ENCODE measurements around the gene CD300C. TPM values are rescaled to one million over a fixed set of nuclear protein-coding genes. Genes with fewer than 3 reads are reported as not detected.
"Not testable (repeated sequence)": the region's sequence is repeated elsewhere in the genome, so short reads cannot be mapped to it uniquely, and the experiment has no call there.

The CD300C gene
- polyA plus RNA-seq, 1 experiment: 0.05 TPM

DNA sequence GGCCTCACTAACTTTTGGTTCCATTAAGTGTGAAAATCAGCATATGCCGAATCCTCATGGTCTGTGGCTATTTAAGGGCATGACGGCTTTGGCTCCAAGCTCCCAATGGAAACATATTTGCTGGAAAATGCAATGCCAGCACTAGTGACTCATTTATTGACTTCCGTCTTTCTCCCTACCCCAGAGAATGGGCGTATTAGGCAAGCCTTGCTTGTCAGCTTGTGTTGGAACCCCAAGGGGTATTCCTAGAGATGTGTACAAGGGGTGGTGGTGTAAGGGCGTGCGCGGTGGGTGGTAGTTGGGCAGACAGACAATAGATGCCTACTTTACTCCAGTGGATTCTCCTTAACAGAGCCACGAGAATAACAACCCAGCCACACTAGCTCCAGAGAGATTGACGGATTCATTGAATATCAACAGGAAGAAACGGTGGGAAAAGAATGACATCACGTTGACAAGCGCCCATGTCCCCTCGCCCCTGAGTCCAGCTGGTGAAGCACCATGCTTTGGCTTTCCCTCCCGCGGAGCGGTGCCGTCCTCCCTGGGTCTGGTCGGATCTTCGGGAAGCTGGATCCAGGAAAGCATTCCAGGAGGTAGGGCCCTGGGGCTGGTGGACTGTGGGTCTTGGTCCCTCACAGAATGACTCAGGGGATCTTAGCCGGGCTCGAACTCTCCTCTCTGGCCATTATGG lies 25.0 kb downstream of the CD300C start:
- ChIA-PET POLR2A (no interaction called here), CTCF (no interaction called here)
- Histone ChIP-seq H3K4me3 (ENCODE audit: low read depth, low read length) (no peak overlapping the region), H3K27me3 (ENCODE audit: control insufficient read depth, insufficient read depth, low read length) (no peaks in the 10 kb centered on the region), H3K36me3 (ENCODE audit: control insufficient read depth, insufficient read depth, low read length) (no peaks in the 10 kb centered on the region)
- no peak for DNase-seq (ENCODE audit: low read depth)
- TF ChIP-seq, protein P1, sequence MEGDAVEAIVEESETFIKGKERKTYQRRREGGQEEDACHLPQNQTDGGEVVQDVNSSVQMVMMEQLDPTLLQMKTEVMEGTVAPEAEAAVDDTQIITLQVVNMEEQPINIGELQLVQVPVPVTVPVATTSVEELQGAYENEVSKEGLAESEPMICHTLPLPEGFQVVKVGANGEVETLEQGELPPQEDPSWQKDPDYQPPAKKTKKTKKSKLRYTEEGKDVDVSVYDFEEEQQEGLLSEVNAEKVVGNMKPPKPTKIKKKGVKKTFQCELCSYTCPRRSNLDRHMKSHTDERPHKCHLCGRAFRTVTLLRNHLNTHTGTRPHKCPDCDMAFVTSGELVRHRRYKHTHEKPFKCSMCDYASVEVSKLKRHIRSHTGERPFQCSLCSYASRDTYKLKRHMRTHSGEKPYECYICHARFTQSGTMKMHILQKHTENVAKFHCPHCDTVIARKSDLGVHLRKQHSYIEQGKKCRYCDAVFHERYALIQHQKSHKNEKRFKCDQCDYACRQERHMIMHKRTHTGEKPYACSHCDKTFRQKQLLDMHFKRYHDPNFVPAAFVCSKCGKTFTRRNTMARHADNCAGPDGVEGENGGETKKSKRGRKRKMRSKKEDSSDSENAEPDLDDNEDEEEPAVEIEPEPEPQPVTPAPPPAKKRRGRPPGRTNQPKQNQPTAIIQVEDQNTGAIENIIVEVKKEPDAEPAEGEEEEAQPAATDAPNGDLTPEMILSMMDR (IDR thresholded peaks at IDR 0.05; ENCODE audit: insufficient read depth, low read depth, low read length): no peak

DNA sequence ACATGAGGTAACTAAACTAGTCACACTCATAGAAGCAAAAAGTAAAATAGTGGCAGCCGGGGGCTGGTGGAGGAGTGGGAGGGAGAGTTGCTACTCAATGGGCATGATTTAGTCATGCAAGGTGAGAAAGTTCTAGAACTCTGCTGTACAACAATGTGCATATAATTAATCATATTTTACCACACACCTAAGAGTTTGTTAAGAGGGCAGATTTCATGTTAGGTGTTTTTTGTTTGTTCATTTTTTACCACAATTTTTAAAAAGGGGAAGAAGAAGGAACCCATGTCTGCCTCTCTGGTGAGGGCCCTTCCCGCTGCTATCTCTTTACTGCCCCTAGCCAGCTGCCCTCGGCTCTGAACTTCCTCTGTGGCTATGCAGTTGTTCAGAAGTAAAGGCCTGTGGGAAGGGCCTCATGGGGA lies 25.9 kb downstream of the CD300C start:
- no peaks in the 10 kb centered on the region for H3K36me3 ChIP-seq (ENCODE audit: control insufficient read depth, insufficient read depth, low read length)
- POLR2A ChIA-PET: no interaction called here
- TF ChIP-seq, protein P1 (IDR thresholded peaks at IDR 0.05; ENCODE audit: insufficient read depth, low read depth, low read length): no peak
- CTCF ChIA-PET: no interaction called here
- no peak for DNase-seq (ENCODE audit: low read depth)
- H3K27me3 ChIP-seq (ENCODE audit: control insufficient read depth, insufficient read depth, low read length): no peaks in the 10 kb centered on the region
- no peak overlapping the region for H3K4me3 ChIP-seq (ENCODE audit: low read depth, low read length)

DNA sequence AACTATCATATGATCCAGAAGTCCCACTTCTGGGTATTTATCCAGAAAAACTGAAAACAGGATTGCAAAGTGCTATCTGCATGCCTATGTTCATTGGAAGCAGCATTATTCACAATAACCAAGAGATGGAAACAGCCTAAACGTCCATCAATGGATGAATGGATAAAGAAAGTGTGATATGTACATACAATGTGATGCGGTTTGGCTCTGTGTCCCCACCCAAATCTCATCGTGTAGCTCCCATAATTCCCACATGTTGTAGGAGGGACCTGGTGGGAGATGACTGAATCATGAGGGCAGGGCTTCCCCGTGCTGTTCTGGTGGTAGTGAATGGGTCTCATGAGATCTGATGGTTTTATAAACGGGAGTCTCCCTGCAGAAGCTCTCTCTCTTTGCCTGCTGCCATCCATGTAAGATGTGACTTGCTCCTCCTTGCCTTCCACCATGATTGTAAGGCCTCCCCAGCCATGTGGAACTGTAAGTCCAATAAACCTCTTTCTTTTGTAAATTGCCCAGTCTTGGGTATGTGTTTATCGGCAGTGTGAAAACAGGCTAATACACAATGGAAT lies 27.4 kb downstream of the CD300C start:
- POLR2A ChIA-PET; H3K27me3 ChIP-seq (ENCODE audit: control insufficient read depth, insufficient read depth, low read length); H3K4me3 ChIP-seq (ENCODE audit: low read depth, low read length); DNase-seq (ENCODE audit: low read depth); H3K36me3 ChIP-seq (ENCODE audit: control insufficient read depth, insufficient read depth, low read length): not testable (repeated sequence)
- CTCF ChIA-PET: interaction anchor here (0.6 kb wide), 1 partner anchor 54 kb away, joined by 4 read pairs; no protein-coding TSS in a partner anchor

DNA sequence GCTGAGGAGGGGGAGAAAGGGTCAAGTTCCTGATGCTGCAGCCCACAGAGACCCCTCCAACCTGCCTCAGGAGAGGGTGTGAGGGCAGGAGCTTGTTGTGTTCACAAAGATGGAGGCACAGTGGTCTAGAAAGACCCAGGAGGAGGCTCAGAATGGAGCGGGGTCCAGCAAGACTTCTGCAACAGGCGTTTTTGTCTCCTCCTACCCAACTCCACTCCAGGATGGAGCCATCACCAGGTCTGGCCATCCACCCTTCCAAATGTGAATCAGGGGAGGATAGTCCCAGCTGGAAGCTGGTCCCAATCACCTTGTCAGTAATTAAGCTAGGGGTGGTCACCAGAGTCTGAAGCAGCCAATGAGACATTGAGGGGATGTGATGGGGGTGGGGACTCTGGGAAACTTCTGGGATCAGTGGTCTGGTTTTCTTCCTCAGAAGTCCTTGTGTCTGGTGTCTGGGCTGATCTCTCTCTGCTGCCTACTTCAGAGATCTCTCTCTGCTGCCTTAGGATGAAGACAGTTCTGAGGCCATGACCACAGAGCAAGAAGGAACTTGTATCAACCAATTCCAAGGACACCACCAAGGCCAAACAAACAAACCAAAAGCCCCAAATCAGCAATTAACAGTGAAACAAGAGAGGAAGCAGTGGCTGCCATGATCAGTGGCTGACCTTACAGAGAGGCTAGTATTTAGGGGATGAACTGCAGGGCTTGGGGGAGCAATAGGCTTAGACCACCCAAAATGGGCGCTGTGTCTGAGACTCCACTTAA lies 29.2 kb downstream of the CD300C start:
- TF ChIP-seq, protein P1 (IDR thresholded peaks at IDR 0.05; ENCODE audit: insufficient read depth, low read depth, low read length): no peak
- no peak overlapping the region for H3K4me3 ChIP-seq (ENCODE audit: low read depth, low read length)
- H3K27me3 ChIP-seq (ENCODE audit: control insufficient read depth, insufficient read depth, low read length): no peaks in the 10 kb centered on the region
- no peak for DNase-seq (ENCODE audit: low read depth)
- ChIA-PET POLR2A (no interaction called here), CTCF (no interaction called here)
- H3K36me3 ChIP-seq (ENCODE audit: control insufficient read depth, insufficient read depth, low read length): no peaks in the 10 kb centered on the region

DNA sequence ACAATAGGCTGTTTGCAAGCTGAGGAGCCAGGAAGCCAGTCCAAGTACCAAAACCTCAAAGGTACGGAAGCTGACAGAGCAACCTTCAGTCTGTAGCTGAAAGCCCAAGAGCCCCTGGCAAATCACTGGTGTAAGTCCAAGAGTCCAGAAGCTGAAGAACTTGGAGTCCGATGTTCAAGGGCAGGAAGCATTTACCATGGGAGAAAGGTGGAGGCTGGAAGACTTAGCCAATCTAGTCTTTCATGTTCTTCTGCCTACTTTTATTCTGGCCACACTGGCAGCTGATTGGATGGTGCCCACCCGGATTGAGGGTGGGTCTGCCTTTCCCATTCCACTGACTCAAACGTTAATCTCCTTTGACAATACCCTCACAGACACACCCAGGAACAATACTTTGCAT lies 30.0 kb downstream of the CD300C start:
- Histone ChIP-seq H3K36me3 (ENCODE audit: control insufficient read depth, insufficient read depth, low read length) (no peaks in the 10 kb centered on the region), H3K27me3 (ENCODE audit: control insufficient read depth, insufficient read depth, low read length) (no peaks in the 10 kb centered on the region), H3K4me3 (ENCODE audit: low read depth, low read length) (no peak overlapping the region)
- ChIA-PET CTCF (no interaction called here), POLR2A (no interaction called here)
- DNase-seq (ENCODE audit: low read depth): no peak
- TF ChIP-seq, protein P1 (IDR thresholded peaks at IDR 0.05; ENCODE audit: insufficient read depth, low read depth, low read length): no peak
